ENCODE results near the gene HDAC11.
"Not testable (repeated sequence)": the region's sequence is repeated elsewhere in the genome, so short reads cannot be mapped to it uniquely, and the experiment has no call there.

HDAC11 gene

GRCh38 chr3:13470894-13471574, 9.1 kb upstream of the HDAC11 start:
- no peak for DNase-seq (ENCODE audit: low read depth)

GRCh38 chr3:13472286-13472685, 7.8 kb upstream of the HDAC11 start:
- DNase-seq (ENCODE audit: low read depth): no peak

GRCh38 chr3:13473020-13473419, 7.1 kb upstream of the HDAC11 start:
- no peak for DNase-seq (ENCODE audit: low read depth)

- no peak for DNase-seq (ENCODE audit: low read depth)
Measured at GRCh38 chr3:13474021-13474420, 6.1 kb upstream of the HDAC11 start.

- no peak for DNase-seq (ENCODE audit: low read depth)
Measured at GRCh38 chr3:13474776-13475303, 5.3 kb upstream of the HDAC11 start.

- DNase-seq (ENCODE audit: low read depth): no peak
Measured at GRCh38 chr3:13475871-13476590, 4.1 kb upstream of the HDAC11 start.

- no peak for DNase-seq (ENCODE audit: low read depth)
Measured at GRCh38 chr3:13477943-13478342, 2.2 kb upstream of the HDAC11 start.

GRCh38 chr3:13479332-13479581, 849 bp upstream of the HDAC11 start:
- DNase-seq (ENCODE audit: low read depth): peak; percentile 5

- DNase-seq (ENCODE audit: low read depth): peak; percentile 19
Measured at GRCh38 chr3:13480340-13481318, 523 bp downstream of the HDAC11 start.

- no peak for DNase-seq (ENCODE audit: low read depth)
Measured at GRCh38 chr3:13482106-13482690, 2.1 kb downstream of the HDAC11 start.

GRCh38 chr3:13483286-13483685, 3.2 kb downstream of the HDAC11 start:
- DNase-seq (ENCODE audit: low read depth): no peak

GRCh38 chr3:13483988-13484695, 4.0 kb downstream of the HDAC11 start:
- no peak for DNase-seq (ENCODE audit: low read depth)

GRCh38 chr3:13484851-13485590, 4.9 kb downstream of the HDAC11 start:
- DNase-seq (ENCODE audit: low read depth): no peak

- not testable (repeated sequence) for DNase-seq (ENCODE audit: low read depth)
Measured at GRCh38 chr3:13485630-13486562, 5.8 kb downstream of the HDAC11 start.

- no peak for DNase-seq (ENCODE audit: low read depth)
Measured at GRCh38 chr3:13487403-13487802, 7.3 kb downstream of the HDAC11 start.

GRCh38 chr3:13491206-13491974, 11.3 kb downstream of the HDAC11 start:
- DNase-seq (ENCODE audit: low read depth): no peak

GRCh38 chr3:13492048-13492447, 11.9 kb downstream of the HDAC11 start:
- DNase-seq (ENCODE audit: low read depth): no peak

GRCh38 chr3:13492976-13493866, 13.1 kb downstream of the HDAC11 start:
- DNase-seq (ENCODE audit: low read depth): no peak

Data from activated gamma-delta T cell treated with anti-CD3 and anti-CD28 coated beads, Interleukin-2, amount 50 U/mL, for 16 hours (primary cell).